ENCODE measurements around the gene LRRC40.
"Not testable (repeated sequence)": the region's sequence is repeated elsewhere in the genome, so short reads cannot be mapped to it uniquely, and the experiment has no call there.

DNA sequence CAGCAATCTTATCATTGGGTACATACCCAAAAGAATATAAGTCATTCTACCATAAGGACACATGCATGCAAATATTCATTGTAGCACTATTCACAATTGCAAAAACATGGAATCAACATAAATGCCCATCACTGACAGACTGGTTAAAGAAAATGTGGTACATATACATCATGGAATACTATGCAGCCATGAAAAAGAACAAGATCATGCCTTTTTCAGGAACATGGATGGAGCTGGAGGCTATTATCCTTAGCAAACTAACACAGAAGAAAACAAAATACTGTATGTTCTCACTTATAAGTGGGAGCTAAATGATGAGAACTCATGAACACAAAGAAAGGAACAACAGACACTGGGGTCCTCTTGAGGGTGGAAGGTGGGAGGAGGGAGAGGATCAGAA is 12.9 kb downstream of the LRRC40 start:
- TF ChIP-seq, protein P1, sequence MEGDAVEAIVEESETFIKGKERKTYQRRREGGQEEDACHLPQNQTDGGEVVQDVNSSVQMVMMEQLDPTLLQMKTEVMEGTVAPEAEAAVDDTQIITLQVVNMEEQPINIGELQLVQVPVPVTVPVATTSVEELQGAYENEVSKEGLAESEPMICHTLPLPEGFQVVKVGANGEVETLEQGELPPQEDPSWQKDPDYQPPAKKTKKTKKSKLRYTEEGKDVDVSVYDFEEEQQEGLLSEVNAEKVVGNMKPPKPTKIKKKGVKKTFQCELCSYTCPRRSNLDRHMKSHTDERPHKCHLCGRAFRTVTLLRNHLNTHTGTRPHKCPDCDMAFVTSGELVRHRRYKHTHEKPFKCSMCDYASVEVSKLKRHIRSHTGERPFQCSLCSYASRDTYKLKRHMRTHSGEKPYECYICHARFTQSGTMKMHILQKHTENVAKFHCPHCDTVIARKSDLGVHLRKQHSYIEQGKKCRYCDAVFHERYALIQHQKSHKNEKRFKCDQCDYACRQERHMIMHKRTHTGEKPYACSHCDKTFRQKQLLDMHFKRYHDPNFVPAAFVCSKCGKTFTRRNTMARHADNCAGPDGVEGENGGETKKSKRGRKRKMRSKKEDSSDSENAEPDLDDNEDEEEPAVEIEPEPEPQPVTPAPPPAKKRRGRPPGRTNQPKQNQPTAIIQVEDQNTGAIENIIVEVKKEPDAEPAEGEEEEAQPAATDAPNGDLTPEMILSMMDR (conservative IDR thresholded peaks at IDR 0.05), result not testable (repeated sequence)
- not testable (repeated sequence) for TF ChIP-seq EZH2 (IDR thresholded peaks at IDR 0.05; ENCODE audit: low read depth)

All from PC-9 (cell line).